K562 (cell line): Measurements from ENCODE around the gene PACSIN1. TPM values are rescaled to one million over a fixed set of nuclear protein-coding genes. Genes with fewer than 3 reads are reported as not detected.

Experiments
- ARHGAP35 ChIP-seq: fragments of 450-650 bp; IDR thresholded peaks from 2 replicates; pipeline ENCODE4 v1.6.1; 2018; ENCODE audit not compliant: partially characterized antibody
- CHD1 ChIP-seq: fragments of 200-600 bp; sonication (generic); IDR thresholded peaks from one replicate; pipeline ENCODE4 v1.6.1; 2012; ENCODE audit warnings: mild to moderate bottlenecking, moderate library complexity, low read length, inconsistent platforms
- DIDO1 ChIP-seq: fragments of 450-650 bp; IDR thresholded peaks from 2 replicates; pipeline ENCODE4 v1.6.1; 2016; ENCODE audit warnings: low read depth, missing biosample characterization, missing genetic modification characterization
- EP300 ChIP-seq: IDR thresholded peaks from 2 replicates; pipeline ENCODE4 v1.6.1; 2012; ENCODE audit warnings: low read length, improper control_type of control experiment
- GABPB1 ChIP-seq: sonication (generic); formaldehyde crosslinking; IDR thresholded peaks from 2 replicates; pipeline ENCODE4 v1.8.0; 2022; ENCODE audit warnings: mild to moderate bottlenecking, missing genetic modification reagents
- HDAC1 ChIP-seq, 2 experiments: fragments of 450-650 bp; IDR thresholded peaks; 2 replicates each; pipeline ENCODE4 v1.6.1; 2016 to 2017; ENCODE audit warnings: inconsistent platforms in 1 of 2, mild to moderate bottlenecking in 1 of 2, moderate library complexity in 1 of 2
- HDAC2 ChIP-seq: fragments of 450-650 bp; IDR thresholded peaks from 2 replicates; pipeline ENCODE4 v1.6.1; 2016; ENCODE audit warnings: mild to moderate bottlenecking
- MTA3 ChIP-seq: fragments of 450-650 bp; formaldehyde crosslinking; IDR thresholded peaks from 2 replicates; pipeline ENCODE4 v1.6.1; 2017; ENCODE audit warnings: mild to moderate bottlenecking, borderline replicate concordance
- MYNN ChIP-seq, 2 experiments: sonication (generic); formaldehyde crosslinking in 1 of 2; IDR thresholded peaks; 2 replicates each; pipeline versions ENCODE4 v1.5.0 to v1.6.1; 2016 to 2020; ENCODE audit warnings: antibody characterized with exemption in 1 of 2, missing genetic modification reagents in 1 of 2
- NR3C1 ChIP-seq: sonication (generic); formaldehyde crosslinking; IDR thresholded peaks from 2 replicates; pipeline ENCODE4 v1.8.1; 2022; ENCODE audit warnings: missing genetic modification reagents
- POLR2AphosphoS2 ChIP-seq: IDR thresholded peaks from 2 replicates; pipeline ENCODE4 v1.6.1; 2012; ENCODE audit warnings: low read length, improper control_type of control experiment
- TARDBP ChIP-seq: fragments of 450-650 bp; IDR thresholded peaks from 2 replicates; pipeline ENCODE4 v1.6.1; 2016
- ZBTB17 ChIP-seq: fragments of 450-650 bp; formaldehyde crosslinking; IDR thresholded peaks from 2 replicates; pipeline ENCODE4 v1.4.0; 2020; ENCODE audit warnings: mild to moderate bottlenecking
- ZNF212 ChIP-seq: fragments of 450-650 bp; formaldehyde crosslinking; IDR thresholded peaks from 2 replicates; pipeline ENCODE4 v1.4.0; 2020; ENCODE audit warnings: mild to moderate bottlenecking
- ZNF224 ChIP-seq: sonication (generic); formaldehyde crosslinking; IDR thresholded peaks from 2 replicates; pipeline ENCODE4 v1.8.0; 2022; ENCODE audit warnings: mild to moderate bottlenecking, missing genetic modification reagents
- ZNF263 ChIP-seq: sonication (generic); formaldehyde crosslinking; IDR thresholded peaks from 2 replicates; pipeline ENCODE4 v1.8.0; 2022; ENCODE audit warnings: mild to moderate bottlenecking, missing genetic modification reagents, borderline replicate concordance
- ZNF274 ChIP-seq: IDR thresholded peaks from 2 replicates; pipeline ENCODE4 v1.6.1; 2011; ENCODE audit warnings: low read depth, mild to moderate bottlenecking, low read length, moderate library complexity, borderline replicate concordance
- ZNF316 ChIP-seq: fragments of 450-650 bp; IDR thresholded peaks from 2 replicates; pipeline ENCODE4 v1.6.1; 2016
- ZZZ3 ChIP-seq: fragments of 450-650 bp; IDR thresholded peaks from 2 replicates; pipeline ENCODE4 v1.6.1; 2016; ENCODE audit warnings: antibody characterized with exemption, mild to moderate bottlenecking, moderate library complexity
- polyA plus RNA-seq, 8 experiments: library from polyadenylated mRNA; depleted of rRNA in 4 of 8; stranded (reverse) in 5 of 8; unstranded in 3 of 8; fragments of >200 nt; fragmentation: Nextera tagmentation in 2 of 8; fragmentation: Illumina TruSeq in 1 of 8; extraction: Ambion mirVana in 2 of 8; extraction: Trizol in 1 of 8; gene quantifications; 2 replicates each; pipeline versions ENCODE4 v1.2.1 to v1.2.3, GENCODE V29; 2011 to 2014; ENCODE audit warnings: inconsistent platforms in 1 of 8, missing spikeins in 1 of 8
- total RNA-seq, 7 experiments: library from RNA; depleted of rRNA in 6 of 7; stranded (reverse); fragments of >200 nt in 6 of 7; fragmentation: Illumina TruSeq in 2 of 7; extraction: Trizol in 2 of 7; gene quantifications; 2 replicates each; pipeline versions ENCODE4 v1.2.1 to v1.2.3, GENCODE V29; 2011 to 2021; ENCODE audit warnings: low replicate concordance in 1 of 7
- TF ChIP-seq, protein P1 (sequence below): fragments of 250-450 bp; sonication (Bioruptor Pico); IDR thresholded peaks from 2 replicates; pipeline ENCODE4 v1.8.0; 2022; ENCODE audit warnings: inconsistent platforms
- TF ChIP-seq, protein P2 (sequence below): sonication (generic); formaldehyde crosslinking; IDR thresholded peaks from 2 replicates; pipeline ENCODE4 v1.8.0; 2022; ENCODE audit warnings: mild to moderate bottlenecking, missing genetic modification reagents
- TF ChIP-seq, protein P3 (sequence below), 2 experiments: fragments of 450-650 bp; conservative IDR thresholded peaks; 2 replicates each; pipeline ENCODE4 v1.6.1; 2017; ENCODE audit warnings: mild to moderate bottlenecking in 2 of 2, moderate library complexity in 2 of 2
- TF ChIP-seq, protein P4 (sequence below): fragments of 250-450 bp; sonication (Bioruptor Pico); IDR thresholded peaks from 2 replicates; pipeline ENCODE4 v1.4.0; 2020; ENCODE audit warnings: mild to moderate bottlenecking
- TF ChIP-seq, protein P5 (sequence below): fragments of 450-650 bp; IDR thresholded peaks from 2 replicates; pipeline ENCODE4 v1.6.1; 2016

The PACSIN1 gene
- total and polyA plus RNA-seq, 9 of the 15 experiments (the other 6 are each of a cell fraction or from before 2014, with no cell fraction given): 0.01 to 1.7 (median 0.45) TPM

DNA sequence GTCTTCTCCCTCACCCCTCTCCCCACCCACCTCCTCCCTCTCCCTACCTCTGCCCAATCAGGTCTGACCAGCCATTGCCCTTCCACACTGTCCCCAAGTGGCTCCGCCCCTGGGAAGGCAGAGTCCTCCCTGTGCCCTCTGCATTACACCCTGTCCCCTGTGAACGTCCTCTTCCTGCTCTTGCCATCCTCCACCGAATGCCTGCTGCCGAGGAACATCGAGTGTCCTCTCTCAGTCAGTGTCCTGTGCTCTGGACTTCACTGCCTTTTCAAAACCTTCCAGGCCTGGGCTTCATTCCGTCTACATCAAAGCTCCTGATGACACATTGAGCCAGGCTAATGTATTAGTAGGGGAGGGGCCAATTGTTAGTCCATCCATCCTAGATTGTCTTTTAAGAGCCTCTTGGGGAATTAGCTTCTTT is 3.3 kb upstream of the PACSIN1 start (continued):
- TF ChIP-seq, protein P1, sequence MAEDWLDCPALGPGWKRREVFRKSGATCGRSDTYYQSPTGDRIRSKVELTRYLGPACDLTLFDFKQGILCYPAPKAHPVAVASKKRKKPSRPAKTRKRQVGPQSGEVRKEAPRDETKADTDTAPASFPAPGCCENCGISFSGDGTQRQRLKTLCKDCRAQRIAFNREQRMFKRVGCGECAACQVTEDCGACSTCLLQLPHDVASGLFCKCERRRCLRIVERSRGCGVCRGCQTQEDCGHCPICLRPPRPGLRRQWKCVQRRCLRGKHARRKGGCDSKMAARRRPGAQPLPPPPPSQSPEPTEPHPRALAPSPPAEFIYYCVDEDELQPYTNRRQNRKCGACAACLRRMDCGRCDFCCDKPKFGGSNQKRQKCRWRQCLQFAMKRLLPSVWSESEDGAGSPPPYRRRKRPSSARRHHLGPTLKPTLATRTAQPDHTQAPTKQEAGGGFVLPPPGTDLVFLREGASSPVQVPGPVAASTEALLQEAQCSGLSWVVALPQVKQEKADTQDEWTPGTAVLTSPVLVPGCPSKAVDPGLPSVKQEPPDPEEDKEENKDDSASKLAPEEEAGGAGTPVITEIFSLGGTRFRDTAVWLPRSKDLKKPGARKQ: no peak
- TF ChIP-seq ZNF224 (CRISPR knock-in tag) (no peak), ZBTB17 (no peak), ZNF263 (CRISPR knock-in tag) (peak; percentile 99), POLR2AphosphoS2 (no peak), CHD1 (no peak), MYNN (IDR thresholded peaks at IDR 0.05) (0 out of 2 replicates have a peak, but pooled peaks have one; percentile 37), MYNN (CRISPR knock-in tag; IDR thresholded peaks at IDR 0.05) (no peak), ZZZ3 (no peak), NR3C1 (CRISPR knock-in tag) (no peak), ZNF316 (no peak), ZNF212 (no peak), HDAC2 (0 out of 2 replicates have a peak, but pooled peaks have one; percentile 32), HDAC1 (IDR thresholded peaks at IDR 0.05) (peak in 1 of 2 experiments; percentile 15; a peak in 1 of 4 replicates), EP300 (no peak), ZNF274 (no peak), ARHGAP35 (no peak), GABPB1 (CRISPR knock-in tag) (no peak), TARDBP (no peak), DIDO1 (tag) (no peak), MTA3 (peak; percentile 63; the same call in 1 of the 2 replicates)
- TF ChIP-seq, protein P2, sequence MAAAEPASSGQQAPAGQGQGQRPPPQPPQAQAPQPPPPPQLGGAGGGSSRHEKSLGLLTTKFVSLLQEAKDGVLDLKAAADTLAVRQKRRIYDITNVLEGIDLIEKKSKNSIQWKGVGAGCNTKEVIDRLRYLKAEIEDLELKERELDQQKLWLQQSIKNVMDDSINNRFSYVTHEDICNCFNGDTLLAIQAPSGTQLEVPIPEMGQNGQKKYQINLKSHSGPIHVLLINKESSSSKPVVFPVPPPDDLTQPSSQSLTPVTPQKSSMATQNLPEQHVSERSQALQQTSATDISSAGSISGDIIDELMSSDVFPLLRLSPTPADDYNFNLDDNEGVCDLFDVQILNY (CRISPR knock-in tag): no peak
- TF ChIP-seq, protein P3, sequence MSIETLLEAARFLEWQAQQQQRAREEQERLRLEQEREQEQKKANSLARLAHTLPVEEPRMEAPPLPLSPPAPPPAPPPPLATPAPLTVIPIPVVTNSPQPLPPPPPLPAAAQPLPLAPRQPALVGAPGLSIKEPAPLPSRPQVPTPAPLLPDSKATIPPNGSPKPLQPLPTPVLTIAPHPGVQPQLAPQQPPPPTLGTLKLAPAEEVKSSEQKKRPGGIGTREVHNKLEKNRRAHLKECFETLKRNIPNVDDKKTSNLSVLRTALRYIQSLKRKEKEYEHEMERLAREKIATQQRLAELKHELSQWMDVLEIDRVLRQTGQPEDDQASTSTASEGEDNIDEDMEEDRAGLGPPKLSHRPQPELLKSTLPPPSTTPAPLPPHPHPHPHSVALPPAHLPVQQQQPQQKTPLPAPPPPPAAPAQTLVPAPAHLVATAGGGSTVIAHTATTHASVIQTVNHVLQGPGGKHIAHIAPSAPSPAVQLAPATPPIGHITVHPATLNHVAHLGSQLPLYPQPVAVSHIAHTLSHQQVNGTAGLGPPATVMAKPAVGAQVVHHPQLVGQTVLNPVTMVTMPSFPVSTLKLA (conservative IDR thresholded peaks at IDR 0.05): no peak
- TF ChIP-seq, protein P4, sequence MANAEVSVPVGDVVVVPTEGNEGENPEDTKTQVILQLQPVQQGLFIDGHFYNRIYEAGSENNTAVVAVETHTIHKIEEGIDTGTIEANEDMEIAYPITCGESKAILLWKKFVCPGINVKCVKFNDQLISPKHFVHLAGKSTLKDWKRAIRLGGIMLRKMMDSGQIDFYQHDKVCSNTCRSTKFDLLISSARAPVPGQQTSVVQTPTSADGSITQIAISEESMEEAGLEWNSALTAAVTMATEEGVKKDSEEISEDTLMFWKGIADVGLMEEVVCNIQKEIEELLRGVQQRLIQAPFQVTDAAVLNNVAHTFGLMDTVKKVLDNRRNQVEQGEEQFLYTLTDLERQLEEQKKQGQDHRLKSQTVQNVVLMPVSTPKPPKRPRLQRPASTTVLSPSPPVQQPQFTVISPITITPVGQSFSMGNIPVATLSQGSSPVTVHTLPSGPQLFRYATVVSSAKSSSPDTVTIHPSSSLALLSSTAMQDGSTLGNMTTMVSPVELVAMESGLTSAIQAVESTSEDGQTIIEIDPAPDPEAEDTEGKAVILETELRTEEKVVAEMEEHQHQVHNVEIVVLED (CRISPR knock-in tag): no peak
- TF ChIP-seq, protein P5, sequence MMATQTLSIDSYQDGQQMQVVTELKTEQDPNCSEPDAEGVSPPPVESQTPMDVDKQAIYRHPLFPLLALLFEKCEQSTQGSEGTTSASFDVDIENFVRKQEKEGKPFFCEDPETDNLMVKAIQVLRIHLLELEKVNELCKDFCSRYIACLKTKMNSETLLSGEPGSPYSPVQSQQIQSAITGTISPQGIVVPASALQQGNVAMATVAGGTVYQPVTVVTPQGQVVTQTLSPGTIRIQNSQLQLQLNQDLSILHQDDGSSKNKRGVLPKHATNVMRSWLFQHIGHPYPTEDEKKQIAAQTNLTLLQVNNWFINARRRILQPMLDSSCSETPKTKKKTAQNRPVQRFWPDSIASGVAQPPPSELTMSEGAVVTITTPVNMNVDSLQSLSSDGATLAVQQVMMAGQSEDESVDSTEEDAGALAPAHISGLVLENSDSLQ: peak; percentile 47
